ENCODE data around the gene CLEC4G. TPM values are rescaled to one million over a fixed set of nuclear protein-coding genes. Genes with fewer than 3 reads are reported as not detected.

Gene CLEC4G
- total RNA-seq, 1 experiment from 2014 or later, result not detected

GRCh38 chr19:7694499-7694898, 37.4 kb downstream of the CLEC4G start:
- CTCF ChIA-PET, result no interaction called here
- intact Hi-C loops (cut with micrococcal nuclease; ENCODE audit: unreplicated experiment), result no loop called here
- no peaks in the 10 kb centered on the region for H3K36me3 Mint-ChIP-seq (ENCODE audit: insufficient read depth, unreplicated experiment)
- no peaks in the 10 kb centered on the region for H3K9me3 Mint-ChIP-seq (ENCODE audit: low read depth, unreplicated experiment)
- no peak overlapping the region for H3K4me3 Mint-ChIP-seq (ENCODE audit: low read depth, unreplicated experiment)
- TF ChIP-seq CTCF (IDR thresholded peaks at IDR 0.05; ENCODE audit: unreplicated experiment), result no peak
- H3K27me3 Mint-ChIP-seq (ENCODE audit: unreplicated experiment), result peaks cover 35% of the 10 kb centered on the region
- no TSS peak for BruUV-seq (replicated peaks)
- no peak for DNase-seq
- H3K27ac Mint-ChIP-seq (ENCODE audit: unreplicated experiment), result no peak overlapping the region
- H3K4me1 Mint-ChIP-seq (ENCODE audit: low read depth, unreplicated experiment), result no peaks in the 10 kb centered on the region

DNA sequence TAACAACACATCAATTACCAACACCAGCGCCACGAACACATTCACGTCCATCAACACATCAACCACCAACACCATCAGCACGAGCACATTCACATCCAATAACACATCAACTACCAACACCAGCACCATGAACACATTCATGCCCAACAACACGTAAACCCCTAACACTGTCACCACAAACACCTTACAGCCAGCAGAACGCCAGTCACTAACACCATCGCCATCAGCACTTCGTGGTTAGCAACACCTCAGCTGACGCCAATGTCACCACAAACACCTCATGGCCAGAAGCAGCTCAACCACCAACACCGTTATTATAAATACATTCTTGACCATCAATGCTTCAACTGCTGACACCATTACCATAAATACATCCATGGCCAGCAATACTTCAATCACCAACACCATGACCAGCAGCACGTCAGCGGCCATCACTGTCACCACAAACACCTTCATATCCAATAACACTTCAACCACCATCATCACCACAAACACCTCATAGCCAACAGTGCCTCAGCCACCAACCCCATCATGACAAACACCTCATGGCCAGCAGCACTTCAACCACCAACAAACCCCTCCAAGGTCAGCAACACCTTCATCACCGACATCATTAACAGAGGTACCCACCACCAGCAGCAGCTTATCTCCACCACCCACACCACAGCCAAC, 39.4 kb downstream of the CLEC4G start:
- intact Hi-C loops (cut with micrococcal nuclease; ENCODE audit: unreplicated experiment), result no loop called here
- no peaks in the 10 kb centered on the region for H3K4me1 Mint-ChIP-seq (ENCODE audit: low read depth, unreplicated experiment)
- H3K9me3 Mint-ChIP-seq (ENCODE audit: low read depth, unreplicated experiment), result no peaks in the 10 kb centered on the region
- H3K4me3 Mint-ChIP-seq (ENCODE audit: low read depth, unreplicated experiment), result no peak overlapping the region
- no peak overlapping the region for H3K27ac Mint-ChIP-seq (ENCODE audit: unreplicated experiment)
- CTCF ChIA-PET, result no interaction called here
- no peak for DNase-seq
- no TSS peak for BruUV-seq (replicated peaks)
- no peak for TF ChIP-seq CTCF (IDR thresholded peaks at IDR 0.05; ENCODE audit: unreplicated experiment)
- H3K27me3 Mint-ChIP-seq (ENCODE audit: unreplicated experiment), result peaks cover 16% of the 10 kb centered on the region
- H3K36me3 Mint-ChIP-seq (ENCODE audit: insufficient read depth, unreplicated experiment), result no peaks in the 10 kb centered on the region

GRCh38 chr19:7691497-7691896, 40.4 kb downstream of the CLEC4G start:
- TF ChIP-seq CTCF (IDR thresholded peaks at IDR 0.05; ENCODE audit: unreplicated experiment), result no peak
- Mint-ChIP-seq H3K27me3 (ENCODE audit: unreplicated experiment) (peaks cover 11% of the 10 kb centered on the region), H3K4me1 (ENCODE audit: low read depth, unreplicated experiment) (no peaks in the 10 kb centered on the region), H3K36me3 (ENCODE audit: insufficient read depth, unreplicated experiment) (no peaks in the 10 kb centered on the region), H3K27ac (ENCODE audit: unreplicated experiment) (no peak overlapping the region), H3K4me3 (ENCODE audit: low read depth, unreplicated experiment) (no peak overlapping the region), H3K9me3 (ENCODE audit: low read depth, unreplicated experiment) (no peaks in the 10 kb centered on the region)
- intact Hi-C loops (cut with micrococcal nuclease; ENCODE audit: unreplicated experiment), result no loop called here
- CTCF ChIA-PET, result interaction anchor here (0.6 kb wide), 1 partner anchor 12 kb away, joined by 3 read pairs; no protein-coding TSS in a partner anchor
- no peak for DNase-seq
- no TSS peak for BruUV-seq (replicated peaks)

DNA sequence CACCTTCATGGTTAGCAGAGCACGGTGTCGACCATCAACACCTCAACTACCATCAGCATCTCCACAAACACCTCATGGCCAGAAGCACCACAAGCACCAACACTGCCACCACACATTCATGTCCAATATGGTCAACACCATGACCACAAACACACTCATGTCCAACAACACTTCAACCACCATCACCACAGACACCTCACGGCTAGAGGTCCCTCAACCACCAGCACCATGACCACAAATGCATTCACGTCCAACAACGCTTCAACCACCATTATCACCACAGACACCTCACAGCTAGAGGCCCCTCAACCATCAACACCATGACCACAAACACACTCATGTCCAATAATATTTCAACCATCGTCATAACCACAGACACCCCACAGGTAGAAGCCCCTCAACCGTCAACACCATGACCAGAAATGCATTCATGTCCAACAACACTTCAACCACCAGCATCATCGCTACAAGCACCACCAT, 41.1 kb downstream of the CLEC4G start:
- Mint-ChIP-seq H3K4me1 (ENCODE audit: low read depth, unreplicated experiment) (no peaks in the 10 kb centered on the region), H3K9me3 (ENCODE audit: low read depth, unreplicated experiment) (no peaks in the 10 kb centered on the region), H3K27me3 (ENCODE audit: unreplicated experiment) (peaks cover 13% of the 10 kb centered on the region), H3K36me3 (ENCODE audit: insufficient read depth, unreplicated experiment) (peaks cover 2% of the 10 kb centered on the region), H3K4me3 (ENCODE audit: low read depth, unreplicated experiment) (no peak overlapping the region), H3K27ac (ENCODE audit: unreplicated experiment) (no peak overlapping the region)
- DNase-seq, result no peak
- intact Hi-C loops (cut with micrococcal nuclease; ENCODE audit: unreplicated experiment), result no loop called here
- CTCF ChIA-PET, result interaction anchor here (0.6 kb wide), 1 partner anchor 13 kb away, joined by 3 read pairs; no protein-coding TSS in a partner anchor
- BruUV-seq (replicated peaks), result no TSS peak
- TF ChIP-seq CTCF (IDR thresholded peaks at IDR 0.05; ENCODE audit: unreplicated experiment), result no peak

Data from Calu3 (cell line).